ENCODE results near the gene REG4.

- TF ChIP-seq RAD21 (IDR thresholded peaks at IDR 0.05; ENCODE audit: low read depth) (no peak), POLR2A (IDR thresholded peaks at IDR 0.05; ENCODE audit: borderline replicate concordance, extremely low read depth, insufficient read depth, insufficient read length) (no peak), CTCF (IDR thresholded peaks at IDR 0.05 in 2 of 3, conservative IDR thresholded peaks at IDR 0.05 in 1 of 3; ENCODE audit: borderline replicate concordance in 1 of 3, insufficient read depth in 1 of 3, low read depth in 2 of 3, low read length in 2 of 3) (no peak), SIN3A (IDR thresholded peaks at IDR 0.05; ENCODE audit: low read depth) (no peak), POLR2AphosphoS5 (IDR thresholded peaks at IDR 0.05; ENCODE audit: low read depth, low read length) (no peak), JUND (IDR thresholded peaks at IDR 0.05) (no peak), MAX (IDR thresholded peaks at IDR 0.05) (no peak), FOSL1 (IDR thresholded peaks at IDR 0.05; ENCODE audit: low read depth) (no peak), REST (IDR thresholded peaks at IDR 0.05; ENCODE audit: low read depth) (no peak), EZH2 (IDR thresholded peaks at IDR 0.05) (no peak), ZBTB33 (IDR thresholded peaks at IDR 0.05; ENCODE audit: extremely low read depth, insufficient replicate concordance, low read length) (no peak), CEBPB (IDR thresholded peaks at IDR 0.05; ENCODE audit: low read depth) (no peak), YY1 (IDR thresholded peaks at IDR 0.05; ENCODE audit: extremely low read depth, insufficient replicate concordance, low read depth, low read length) (no peak)
These were observed 12.3 kb downstream of the REG4 start for GRCh38 chr1:119799003-119799402.

Measured in HCT116 (cell line).